Liver (tissue), 9 donors: ENCODE data around the gene SIGLEC8. TPM values are rescaled to one million over a fixed set of nuclear protein-coding genes. Genes with fewer than 3 reads are reported as not detected.

Experiments
- DNase-seq: peaks from one replicate; pipeline ENCODE4 v3.0.0-alpha.2; 2017; ENCODE audit warnings: low spot score
- H3K27ac ChIP-seq, 2 donors: one replicate each; pipeline ENCODE4 v1.7.0; 2013; ENCODE audit warnings: inconsistent platforms in 2 of 2, low read length in 2 of 2, control low read depth in 1 of 2, low read depth in 1 of 2, mild to moderate bottlenecking in 1 of 2
- H3K27me3 ChIP-seq, 4 donors: one replicate each; pipeline versions ENCODE4 v1.6.1 to v1.7.0; 2013; ENCODE audit warnings: low read length in 3 of 4, inconsistent platforms in 1 of 4, mild to moderate bottlenecking in 1 of 4, moderate library complexity in 1 of 4; ENCODE audit not compliant: control insufficient read depth in 4 of 4, insufficient read depth in 4 of 4
- H3K36me3 ChIP-seq, 4 donors: one replicate each; pipeline versions ENCODE4 v1.6.1 to v1.7.0; 2013; ENCODE audit warnings: low read length in 3 of 4, mild to moderate bottlenecking in 3 of 4, low read depth in 1 of 4, moderate library complexity in 1 of 4; ENCODE audit not compliant: control insufficient read depth in 4 of 4, insufficient read depth in 3 of 4
- H3K4me1 ChIP-seq, 4 donors: one replicate each; pipeline versions ENCODE4 v1.6.1 to v1.7.0; 2013; ENCODE audit warnings: low read length in 3 of 4, mild to moderate bottlenecking in 3 of 4, moderate library complexity in 1 of 4; ENCODE audit not compliant: control insufficient read depth in 4 of 4, insufficient read depth in 4 of 4
- H3K4me3 ChIP-seq, 3 donors: one replicate each; pipeline versions ENCODE4 v1.6.1 to v1.7.0; 2013; ENCODE audit warnings: low read length in 3 of 3, control low read depth in 1 of 3, low read depth in 1 of 3, mild to moderate bottlenecking in 1 of 3
- H3K9ac ChIP-seq, 2 donors: one replicate each; pipeline ENCODE4 v1.7.0; 2013; ENCODE audit warnings: low read length in 2 of 2, mild to moderate bottlenecking in 2 of 2, moderate library complexity in 2 of 2, control low read depth in 1 of 2, low read depth in 1 of 2
- H3K9me3 ChIP-seq, 4 donors: one replicate each; pipeline versions ENCODE4 v1.6.1 to v1.7.0; 2013; ENCODE audit warnings: low read length in 3 of 4; ENCODE audit not compliant: control insufficient read depth in 4 of 4
- ATF3 ChIP-seq: IDR thresholded peaks from 2 replicates; pipeline ENCODE4 v1.6.1; 2016; ENCODE audit warnings: antibody characterized with exemption
- CTCF ChIP-seq: fragments of 150-350 bp; IDR thresholded peaks from 2 replicates; pipeline ENCODE4 v1.5.1; 2017; ENCODE audit warnings: improper control_type of control experiment, low read depth, low read length; ENCODE audit not compliant: missing input control
- EGR1 ChIP-seq, 2 donors: IDR thresholded peaks; 2 replicates each; pipeline ENCODE4 v1.6.1; 2016 to 2018; ENCODE audit warnings: antibody characterized with exemption in 2 of 2, low read depth in 2 of 2
- FOXA2 ChIP-seq: IDR thresholded peaks from 2 replicates; pipeline ENCODE4 v1.6.1; 2016; ENCODE audit warnings: antibody characterized with exemption
- GABPA ChIP-seq, 2 donors: IDR thresholded peaks in 1 of 2; conservative IDR thresholded peaks in 1 of 2; 2 replicates each; pipeline ENCODE4 v1.6.1; 2016; ENCODE audit warnings: antibody characterized with exemption in 2 of 2, mild to moderate bottlenecking in 1 of 2, moderate library complexity in 1 of 2
- HNF4A ChIP-seq, 2 donors: conservative IDR thresholded peaks; 2 replicates each; pipeline ENCODE4 v1.6.1; 2016; ENCODE audit warnings: antibody characterized with exemption in 2 of 2, mild to moderate bottlenecking in 2 of 2
- HNF4G ChIP-seq: IDR thresholded peaks from 2 replicates; pipeline ENCODE4 v1.6.1; 2016; ENCODE audit warnings: antibody characterized with exemption
- JUND ChIP-seq, 2 donors: IDR thresholded peaks; 2 replicates each; pipeline ENCODE4 v1.6.1; 2016; ENCODE audit warnings: antibody characterized with exemption in 2 of 2
- NR2F2 ChIP-seq: IDR thresholded peaks from 2 replicates; pipeline ENCODE4 v1.6.1; 2016; ENCODE audit warnings: antibody characterized with exemption
- RAD21 ChIP-seq, 2 donors: IDR thresholded peaks; 2 replicates each; pipeline ENCODE4 v1.6.1; 2016; ENCODE audit warnings: antibody characterized with exemption in 2 of 2, mild to moderate bottlenecking in 2 of 2
- REST ChIP-seq: IDR thresholded peaks from 2 replicates; pipeline ENCODE4 v1.6.1; 2016; ENCODE audit warnings: antibody characterized with exemption, mild to moderate bottlenecking
- RXRA ChIP-seq, 2 donors: IDR thresholded peaks; 2 replicates each; pipeline ENCODE4 v1.6.1; 2017 to 2018; ENCODE audit warnings: antibody characterized with exemption in 2 of 2, mild to moderate bottlenecking in 1 of 2
- TAF1 ChIP-seq: conservative IDR thresholded peaks from 2 replicates; pipeline ENCODE4 v1.6.1; 2016; ENCODE audit warnings: antibody characterized with exemption, mild to moderate bottlenecking
- YY1 ChIP-seq: IDR thresholded peaks from 2 replicates; pipeline ENCODE4 v1.6.1; 2016; ENCODE audit warnings: antibody characterized with exemption, mild to moderate bottlenecking
- WGBS: extraction: QIAGEN DNeasy Blood & Tissue Kit; methylation state at CpG from one replicate; pipeline ENCODE4 v1.1.7; 2013; 5-methylcytosine and 5-hydroxymethylcytosine counted together
- polyA plus RNA-seq, 2 donors: library from polyadenylated mRNA; stranded (reverse) in 1 of 2; unstranded in 1 of 2; fragments of 200-250 nt in 1 of 2; fragments of >200 nt in 1 of 2; fragmentation: Nextera tagmentation in 1 of 2; extraction: Ambion mirVana in 1 of 2; gene quantifications; one replicate each; pipeline versions ENCODE4 v1.2.1 to v1.2.3, GENCODE V29; 2013 to 2015
- total RNA-seq, 2 donors: library from RNA; depleted of rRNA; stranded (reverse); fragments of >200 nt; gene quantifications; one replicate each; pipeline ENCODE4 v1.2.3, GENCODE V29; 2014
- TF ChIP-seq, protein P1 (sequence below): IDR thresholded peaks from 2 replicates; pipeline ENCODE4 v1.6.1; 2016; ENCODE audit warnings: antibody characterized with exemption
- TF ChIP-seq, protein P2 (sequence below): IDR thresholded peaks from 2 replicates; pipeline ENCODE4 v1.6.1; 2016; ENCODE audit warnings: antibody characterized with exemption
- donor health status: healthy.
- donor health status: healthy.
- donor health status: healthy.
- donor health status: healthy.
- donor health status: healthy.

Gene SIGLEC8
- total and polyA plus RNA-seq, 4 donors = 0.09 to 2.3 (median 0.52) TPM

DNA sequence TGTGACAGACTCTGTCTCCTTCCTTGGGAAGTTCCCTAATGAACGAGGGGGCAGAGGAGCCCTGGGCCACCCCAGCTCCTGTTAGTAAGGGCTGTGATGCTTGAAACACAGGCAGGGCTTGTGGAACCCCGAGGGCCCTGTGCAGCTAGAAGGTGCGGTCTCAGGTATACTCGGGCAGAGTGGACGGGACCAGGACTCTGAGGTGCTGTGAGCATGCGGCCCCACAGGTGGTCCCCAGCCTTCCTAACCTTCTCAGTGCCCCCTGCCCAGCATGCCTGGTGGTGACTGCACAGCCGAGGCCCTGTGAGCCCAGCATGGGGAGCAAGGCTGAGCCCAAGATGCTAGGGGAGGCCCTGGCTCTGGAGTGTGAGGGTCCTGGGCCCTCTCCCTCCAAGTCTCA, 4.0 kb upstream of the SIGLEC8 start:
- no peak for DNase-seq
- H3K27me3 ChIP-seq = no peaks in the 10 kb centered on the region

GRCh38 chr19:51461723-51462161, 3.5 kb upstream of the SIGLEC8 start:
- Histone ChIP-seq H3K27me3 (no peaks in the 10 kb centered on the region), H3K27ac (no peak overlapping the region)
- WGBS = 64% methylated on average over 8 of the region's 8 CpGs
- TF ChIP-seq TAF1 (no peak), GABPA (IDR thresholded peaks at IDR 0.05 in 1 of 2, conservative IDR thresholded peaks at IDR 0.05 in 1 of 2) (no peak), ATF3 (no peak), CTCF (no peak), HNF4G (no peak), EGR1 (IDR thresholded peaks at IDR 0.05; ENCODE audit: low read depth in 2 of 2) (no peak), NR2F2 (no peak), REST (no peak)
- TF ChIP-seq, protein P1, sequence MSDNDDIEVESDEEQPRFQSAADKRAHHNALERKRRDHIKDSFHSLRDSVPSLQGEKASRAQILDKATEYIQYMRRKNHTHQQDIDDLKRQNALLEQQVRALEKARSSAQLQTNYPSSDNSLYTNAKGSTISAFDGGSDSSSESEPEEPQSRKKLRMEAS = no peak

More for the DNA sequence above, 4.0 kb upstream of the SIGLEC8 start:
- Histone ChIP-seq H3K4me3 (no peak overlapping the region), H3K36me3 (no peaks in the 10 kb centered on the region), H3K27ac (no peak overlapping the region), H3K4me1 (peaks cover 0 to 8% (median 0%) of the 10 kb centered on the region in 4 donors), H3K9ac (no peak overlapping the region), H3K9me3 (no peaks in the 10 kb centered on the region)
- WGBS = 71% methylated on average over 7 of the region's 7 CpGs
- TF ChIP-seq HNF4A (conservative IDR thresholded peaks at IDR 0.05) = no peak
- TF ChIP-seq, protein P2, sequence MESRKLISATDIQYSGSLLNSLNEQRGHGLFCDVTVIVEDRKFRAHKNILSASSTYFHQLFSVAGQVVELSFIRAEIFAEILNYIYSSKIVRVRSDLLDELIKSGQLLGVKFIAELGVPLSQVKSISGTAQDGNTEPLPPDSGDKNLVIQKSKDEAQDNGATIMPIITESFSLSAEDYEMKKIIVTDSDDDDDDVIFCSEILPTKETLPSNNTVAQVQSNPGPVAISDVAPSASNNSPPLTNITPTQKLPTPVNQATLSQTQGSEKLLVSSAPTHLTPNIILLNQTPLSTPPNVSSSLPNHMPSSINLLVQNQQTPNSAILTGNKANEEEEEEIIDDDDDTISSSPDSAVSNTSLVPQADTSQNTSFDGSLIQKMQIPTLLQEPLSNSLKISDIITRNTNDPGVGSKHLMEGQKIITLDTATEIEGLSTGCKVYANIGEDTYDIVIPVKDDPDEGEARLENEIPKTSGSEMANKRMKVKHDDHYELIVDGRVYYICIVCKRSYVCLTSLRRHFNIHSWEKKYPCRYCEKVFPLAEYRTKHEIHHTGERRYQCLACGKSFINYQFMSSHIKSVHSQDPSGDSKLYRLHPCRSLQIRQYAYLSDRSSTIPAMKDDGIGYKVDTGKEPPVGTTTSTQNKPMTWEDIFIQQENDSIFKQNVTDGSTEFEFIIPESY = no peak
- no peak for TF ChIP-seq EGR1 (IDR thresholded peaks at IDR 0.05; ENCODE audit: low read depth in 2 of 2)
- TF ChIP-seq REST = no peak
- TF ChIP-seq RXRA (IDR thresholded peaks at IDR 0.05) = no peak
- no peak for TF ChIP-seq HNF4G
- no peak for TF ChIP-seq FOXA2
- TF ChIP-seq NR2F2 = no peak
- TF ChIP-seq, protein P1 = no peak
- no peak for TF ChIP-seq RAD21 (IDR thresholded peaks at IDR 0.05)
- TF ChIP-seq TAF1 = no peak
- TF ChIP-seq YY1 = no peak
- TF ChIP-seq GABPA (IDR thresholded peaks at IDR 0.05 in 1 of 2, conservative IDR thresholded peaks at IDR 0.05 in 1 of 2) = no peak
- TF ChIP-seq JUND (IDR thresholded peaks at IDR 0.05) = no peak

More at GRCh38 chr19:51461723-51462161, 3.5 kb upstream of the SIGLEC8 start:
- H3K36me3 ChIP-seq = no peaks in the 10 kb centered on the region
- no peak for DNase-seq
- peaks cover 0 to 8% (median 0%) of the 10 kb centered on the region in 4 donors for H3K4me1 ChIP-seq
- no peak overlapping the region for H3K9ac ChIP-seq
- no peak overlapping the region for H3K4me3 ChIP-seq
- H3K9me3 ChIP-seq = no peaks in the 10 kb centered on the region
